ENCODE measurements around the gene DNAJA1.

The DNAJA1 gene

GRCh38 chr9:33022755-33023154 is 2.3 kb upstream of the DNAJA1 start:
- no peak for TF ChIP-seq CTCF (IDR thresholded peaks at IDR 0.05)

GRCh38 chr9:33023661-33024060 is 1.4 kb upstream of the DNAJA1 start:
- TF ChIP-seq CTCF (IDR thresholded peaks at IDR 0.05) = no peak

- no peak for TF ChIP-seq CTCF (IDR thresholded peaks at IDR 0.05)
Observed at GRCh38 chr9:33024126-33024965, 727 bp upstream of the DNAJA1 start.

GRCh38 chr9:33025572-33026342 is 684 bp downstream of the DNAJA1 start:
- TF ChIP-seq CTCF (IDR thresholded peaks at IDR 0.05) = no peak

GRCh38 chr9:33029231-33029786 is 4.2 kb downstream of the DNAJA1 start:
- no peak for TF ChIP-seq CTCF (IDR thresholded peaks at IDR 0.05)

GRCh38 chr9:33030285-33030684 is 5.2 kb downstream of the DNAJA1 start:
- TF ChIP-seq CTCF (IDR thresholded peaks at IDR 0.05) = no peak

GRCh38 chr9:33032292-33032691 is 7.2 kb downstream of the DNAJA1 start:
- no peak for TF ChIP-seq CTCF (IDR thresholded peaks at IDR 0.05)
